ENCODE measurements around the gene JAK3.

JAK3 gene

GRCh38 chr19:17865364-17866311 is 17.9 kb upstream of the JAK3 start:
- no peak for DNase-seq (ENCODE audit: low read depth)

- no peak for DNase-seq (ENCODE audit: low read depth)
Measured at GRCh38 chr19:17863520-17864182, 15.9 kb upstream of the JAK3 start.

- DNase-seq (ENCODE audit: low read depth), result no peak
Measured at GRCh38 chr19:17862711-17863519, 15.1 kb upstream of the JAK3 start.

GRCh38 chr19:17861542-17862402 is 14.0 kb upstream of the JAK3 start:
- DNase-seq (ENCODE audit: low read depth), result no peak

- no peak for DNase-seq (ENCODE audit: low read depth)
Measured at GRCh38 chr19:17860993-17861360, 13.2 kb upstream of the JAK3 start.

GRCh38 chr19:17860331-17860992 is 12.7 kb upstream of the JAK3 start:
- no peak for DNase-seq (ENCODE audit: low read depth)

- DNase-seq (ENCODE audit: low read depth), result peak; percentile 98
Measured at GRCh38 chr19:17859533-17860330, 11.9 kb upstream of the JAK3 start, which contains the start of gene RPL18A. Gene RPL18A, plus strand, starts transcription at chr19:17859910. Its CDS starts 47 bp downstream, at chr19:17859957.

GRCh38 chr19:17855280-17856152 is 7.7 kb upstream of the JAK3 start:
- no peak for DNase-seq (ENCODE audit: low read depth)

GRCh38 chr19:17854061-17854460 is 6.3 kb upstream of the JAK3 start:
- DNase-seq (ENCODE audit: low read depth), result no peak

- no peak for DNase-seq (ENCODE audit: low read depth)
Measured at GRCh38 chr19:17848595-17849292, 962 bp upstream of the JAK3 start.

GRCh38 chr19:17846146-17846545 is 1.6 kb downstream of the JAK3 start:
- DNase-seq (ENCODE audit: low read depth), result no peak

- DNase-seq (ENCODE audit: low read depth), result no peak
Measured at GRCh38 chr19:17843908-17844490, 3.8 kb downstream of the JAK3 start.

GRCh38 chr19:17843292-17843827 is 4.4 kb downstream of the JAK3 start:
- no peak for DNase-seq (ENCODE audit: low read depth)

- DNase-seq (ENCODE audit: low read depth), result no peak
Measured at GRCh38 chr19:17842663-17843291, 5.0 kb downstream of the JAK3 start.

GRCh38 chr19:17841810-17842662 is 5.7 kb downstream of the JAK3 start:
- no peak for DNase-seq (ENCODE audit: low read depth)

GRCh38 chr19:17841371-17841809 is 6.4 kb downstream of the JAK3 start:
- DNase-seq (ENCODE audit: low read depth), result no peak

Measured in HS-5 (cell line).